CD4-positive, alpha-beta T cell treated with Interleukin-1 beta for 1 hour (primary cell): Measurements from ENCODE around the gene PPARG.
"Not testable (repeated sequence)": the region's sequence is repeated elsewhere in the genome, so short reads cannot be mapped to it uniquely, and the experiment has no call there.

ENCODE experiments used
- DNase-seq, 2 donors: peaks; one replicate each; pipeline ENCODE4 v3.0.0-alpha.2; 2020 to 2022

The PPARG gene

GRCh38 chr3:12288182-12289129 lies at the start of gene PPARG:
TSS of gene PPARG (plus strand) at chr3:12289070. CDS start at chr3:12379712, 90,642 bp downstream.
- DNase-seq = no peak

DNA sequence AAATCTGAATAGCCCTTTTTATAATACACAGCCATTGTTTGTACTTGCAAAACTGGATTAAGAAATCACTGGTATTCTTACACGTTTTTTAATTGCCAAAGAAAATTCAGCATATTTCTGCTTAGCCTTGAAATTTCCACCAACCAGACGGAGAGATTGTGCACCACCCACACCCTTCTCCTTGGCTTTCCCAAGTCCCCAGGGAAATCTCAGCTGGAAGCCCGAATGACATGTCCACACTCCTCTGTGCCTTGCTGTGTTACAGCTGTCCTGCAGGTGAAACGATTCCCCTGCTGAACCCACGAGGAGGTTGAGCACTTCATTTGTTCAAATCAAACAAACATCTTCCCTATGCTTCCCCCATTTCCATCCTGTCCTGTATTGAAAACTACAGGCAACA lies 49.6 kb upstream of the PPARG start:
- DNase-seq = no peak

DNA sequence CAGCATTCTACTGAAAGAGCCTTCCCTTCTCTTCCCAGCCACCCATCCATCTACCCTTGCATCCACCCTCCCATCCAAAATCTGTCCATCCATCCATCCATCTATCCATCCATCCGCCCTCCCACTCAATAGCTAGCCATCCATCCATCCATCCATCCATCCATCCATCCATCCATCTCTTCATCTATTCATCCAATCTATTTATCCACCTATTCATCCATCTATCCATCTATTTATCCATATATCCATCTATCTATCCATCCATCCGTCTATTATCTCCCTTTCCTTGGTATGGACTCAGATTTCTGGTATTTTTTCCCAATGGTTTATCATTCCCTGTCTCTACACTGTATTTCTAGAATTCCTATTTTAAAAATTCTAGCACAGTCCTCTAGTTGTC lies 46.1 kb upstream of the PPARG start:
- DNase-seq = no peak

- DNase-seq = no peak
Measured at GRCh38 chr3:12246497-12247163, 42.2 kb upstream of the PPARG start.

DNA sequence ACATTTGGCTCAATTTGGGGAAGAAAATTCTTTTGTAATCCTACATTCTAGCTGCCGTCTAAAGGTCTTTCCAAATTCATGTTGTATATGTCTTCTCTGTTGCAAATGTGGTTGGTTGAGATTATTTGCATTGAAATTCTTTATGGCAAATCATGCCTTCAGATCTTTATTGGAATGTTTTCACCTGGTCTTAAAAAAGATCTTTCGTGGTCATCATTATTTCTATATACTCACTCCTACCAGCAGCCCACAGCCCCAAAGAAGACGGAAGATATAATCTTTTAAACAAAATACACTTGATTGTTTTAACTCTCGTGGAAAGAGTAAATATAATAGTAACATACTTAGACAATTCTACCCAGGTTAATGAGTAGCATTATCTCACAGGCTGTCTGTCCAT lies 41.5 kb upstream of the PPARG start:
- DNase-seq = no peak

DNA sequence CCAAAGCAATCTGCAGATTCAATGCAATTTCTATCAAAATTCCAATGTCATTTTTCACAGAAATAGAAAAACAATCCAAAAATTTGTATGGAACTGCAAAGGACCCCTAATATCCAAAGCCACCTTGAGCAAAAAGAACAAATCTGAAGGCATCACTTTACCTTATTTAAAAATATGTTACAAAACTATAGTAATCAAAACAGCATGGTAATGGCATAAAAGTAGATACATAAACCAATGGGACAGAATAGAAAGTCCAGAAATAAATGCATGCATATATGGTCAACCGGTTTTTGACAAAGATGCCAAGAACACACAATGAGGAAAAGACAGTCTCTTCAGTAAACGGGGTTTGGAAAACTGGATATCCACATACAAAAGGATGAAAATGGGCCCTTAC lies 39.4 kb upstream of the PPARG start:
- no peak for DNase-seq

- DNase-seq = no peak
Measured at GRCh38 chr3:12252889-12253288, 36.0 kb upstream of the PPARG start.

- no peak for DNase-seq
Measured at GRCh38 chr3:12253516-12254343, 35.1 kb upstream of the PPARG start.

- no peak for DNase-seq
Measured at GRCh38 chr3:12255393-12255792, 33.5 kb upstream of the PPARG start.

GRCh38 chr3:12258911-12259310 lies 30.0 kb upstream of the PPARG start:
- DNase-seq = no peak

DNA sequence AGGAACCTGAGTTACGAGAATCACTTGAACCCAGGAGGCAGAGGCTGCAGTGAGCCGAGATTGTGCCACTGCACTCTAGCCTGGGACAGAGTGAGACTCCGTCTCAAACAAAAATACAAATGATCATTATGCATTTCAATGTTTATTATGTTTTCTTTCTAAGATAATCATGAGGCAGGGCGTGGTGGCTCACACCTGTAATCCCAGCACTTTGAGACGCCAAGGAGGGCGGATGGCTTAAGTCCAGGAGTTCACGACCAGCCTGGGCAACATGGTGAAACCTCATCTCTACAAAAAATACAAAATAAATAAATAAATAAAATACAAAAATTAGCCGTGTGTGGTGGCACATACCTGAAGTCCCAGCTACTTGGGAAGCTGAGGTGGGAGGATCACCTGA lies 26.7 kb upstream of the PPARG start:
- not testable (repeated sequence) for DNase-seq

GRCh38 chr3:12265508-12265907 lies 23.4 kb upstream of the PPARG start:
- DNase-seq = no peak

DNA sequence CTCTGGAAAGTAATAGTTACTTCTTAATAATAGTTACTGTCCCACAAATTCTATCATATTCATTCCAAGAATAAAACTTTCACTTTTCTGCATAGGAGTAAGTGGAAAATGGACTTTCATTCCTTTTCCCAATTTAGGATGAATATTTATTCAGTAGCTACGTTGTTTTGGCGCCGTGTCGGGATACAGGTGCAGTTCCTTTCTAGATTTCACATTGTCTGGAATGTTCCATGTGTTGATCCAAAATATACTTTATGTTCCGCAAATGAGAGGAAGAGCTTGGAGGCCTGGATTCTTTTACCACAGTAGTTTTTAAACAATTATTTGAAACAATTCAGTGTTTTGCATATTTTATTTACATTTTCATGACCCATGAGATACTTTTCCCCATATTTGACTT lies 22.8 kb upstream of the PPARG start:
- no peak for DNase-seq

- DNase-seq = no peak
Measured at GRCh38 chr3:12267376-12268030, 21.4 kb upstream of the PPARG start.

GRCh38 chr3:12268049-12268735 lies 20.7 kb upstream of the PPARG start:
- no peak for DNase-seq

GRCh38 chr3:12270976-12271375 lies 17.9 kb upstream of the PPARG start:
- no peak for DNase-seq

DNA sequence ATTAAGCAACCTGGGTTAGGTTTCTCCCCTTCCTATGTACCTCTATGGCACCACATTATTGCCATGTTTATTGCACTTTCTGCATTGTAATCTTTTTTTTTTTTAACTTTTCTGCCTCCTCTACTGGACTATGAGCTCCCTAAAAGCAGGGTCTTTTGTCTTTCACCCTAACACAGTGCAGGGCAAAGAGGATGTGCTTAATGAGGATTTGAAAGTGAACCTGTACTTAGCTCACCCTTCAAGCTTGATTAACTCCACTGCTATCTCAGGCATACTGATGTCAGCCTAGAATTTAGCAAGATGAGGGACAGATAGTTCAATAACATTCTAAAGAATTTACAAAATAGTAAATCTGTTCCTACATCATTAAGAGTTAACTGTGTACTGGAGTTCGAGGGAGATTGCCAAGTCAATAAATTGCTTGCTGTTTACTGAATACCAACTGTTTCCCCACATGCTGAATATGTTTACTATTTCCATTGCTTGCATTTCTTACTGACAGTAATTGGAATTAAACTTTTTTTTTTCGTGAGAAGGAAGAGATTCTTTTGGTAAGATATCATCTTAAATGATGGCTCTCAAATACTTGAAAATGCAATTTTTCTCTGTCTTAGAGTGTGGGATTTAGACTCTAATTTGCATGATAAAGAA lies 15.7 kb upstream of the PPARG start:
- no peak for DNase-seq

- DNase-seq = no peak
Measured at GRCh38 chr3:12275974-12276650, 12.8 kb upstream of the PPARG start.

DNA sequence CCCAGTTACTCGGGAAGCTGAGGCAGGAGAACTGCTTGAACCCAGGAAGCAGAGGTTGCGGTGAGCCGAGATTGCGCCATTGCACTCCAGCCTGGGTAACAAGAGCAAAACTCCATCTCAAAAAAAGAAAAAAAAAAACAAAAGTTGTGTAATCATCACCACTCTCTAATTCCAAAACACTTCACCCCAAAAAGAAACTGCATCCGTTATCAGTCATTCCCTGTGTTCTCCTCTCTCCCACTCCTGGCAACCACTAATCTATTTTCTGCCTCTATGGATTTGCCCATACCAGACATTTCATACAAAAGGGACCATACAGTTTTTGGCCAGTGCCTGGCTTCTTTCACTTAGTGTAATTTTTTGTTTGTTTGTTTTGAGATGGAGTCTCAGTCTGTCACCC lies 12.0 kb upstream of the PPARG start:
- not testable (repeated sequence) for DNase-seq

- DNase-seq = no peak
Measured at GRCh38 chr3:12278566-12278965, 10.3 kb upstream of the PPARG start.
